Islet of Langerhans (tissue), 1 donor: ENCODE results near the gene IMPA2.

Experiments
- FAIRE-seq: peaks from one replicate; lab custom pipeline; 2011; peaks lifted over from hg19 to GRCh38; lab: Jason Lieb, UNC

The IMPA2 gene

DNA sequence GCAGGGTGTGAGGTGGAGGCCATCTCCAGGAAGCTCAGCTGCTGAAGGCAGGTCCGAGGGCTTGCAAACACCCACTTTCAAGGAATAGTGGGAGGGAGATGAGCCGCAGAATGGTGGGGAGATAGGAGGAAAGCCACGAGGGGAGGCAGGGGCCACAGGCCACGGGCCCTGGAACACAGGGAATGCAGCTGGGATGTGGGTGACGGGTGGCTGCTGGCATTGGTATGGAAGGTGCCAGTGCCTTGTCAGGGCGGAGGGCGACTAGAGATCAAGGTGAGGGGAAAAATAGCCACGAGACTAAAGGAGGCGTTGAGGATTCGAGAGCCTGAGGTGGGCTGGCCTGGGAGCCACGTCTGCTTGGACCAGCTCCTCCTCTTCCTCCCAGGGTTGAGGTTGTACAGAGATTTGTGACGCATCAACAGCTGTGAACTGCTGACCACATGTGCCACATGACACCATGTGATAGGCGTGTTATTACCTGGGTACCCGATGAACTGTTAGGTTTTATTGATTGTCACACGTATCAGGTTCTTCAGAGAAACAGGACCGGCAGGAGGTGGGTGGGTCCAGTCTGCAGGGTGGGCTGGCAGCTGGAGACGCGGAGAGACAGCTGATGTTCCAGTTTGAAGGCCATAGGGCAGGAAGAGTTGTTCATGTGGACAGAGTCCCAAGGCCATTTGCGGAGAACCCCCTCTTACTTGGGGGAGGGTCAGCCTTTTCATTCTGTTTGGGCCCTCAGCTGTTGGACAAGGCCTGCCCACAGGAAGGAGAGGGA, 9.9 kb downstream of the IMPA2 start:
- no peak for FAIRE-seq

DNA sequence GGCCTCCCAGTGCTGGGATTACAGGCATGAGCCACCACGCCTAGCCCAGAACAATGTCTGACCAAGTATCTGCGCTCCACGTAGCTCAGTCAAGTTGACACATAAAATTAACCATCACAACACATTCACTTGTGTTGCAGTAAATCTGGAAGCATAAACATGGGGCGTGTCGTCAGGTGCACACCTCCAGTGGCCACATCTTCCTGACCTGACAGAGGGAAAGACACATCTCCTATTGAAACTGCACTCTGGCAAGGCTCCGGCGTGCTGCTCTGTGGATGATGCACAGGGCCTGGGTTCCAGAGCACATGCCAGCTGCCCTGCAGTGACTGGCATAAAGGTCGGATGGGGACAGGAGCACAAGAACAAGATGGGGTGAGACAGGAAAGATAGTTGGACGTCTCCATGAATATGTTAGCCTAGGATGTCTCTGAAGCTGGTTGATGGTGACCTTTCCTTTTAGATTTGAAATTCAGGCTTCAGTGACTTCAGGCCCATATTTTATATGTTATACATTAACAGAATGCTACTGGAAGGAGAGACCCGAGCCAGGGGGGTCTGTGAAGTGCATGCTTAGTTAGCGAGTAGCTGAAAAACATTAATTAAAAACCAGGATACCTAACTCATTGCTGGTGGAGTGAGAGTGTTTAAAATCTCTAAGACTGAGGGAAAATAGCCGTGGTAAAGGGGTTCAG, 10.9 kb downstream of the IMPA2 start:
- FAIRE-seq: no peak

GRCh38 chr18:11993264-11993916, 12.1 kb downstream of the IMPA2 start:
- no peak for FAIRE-seq

DNA sequence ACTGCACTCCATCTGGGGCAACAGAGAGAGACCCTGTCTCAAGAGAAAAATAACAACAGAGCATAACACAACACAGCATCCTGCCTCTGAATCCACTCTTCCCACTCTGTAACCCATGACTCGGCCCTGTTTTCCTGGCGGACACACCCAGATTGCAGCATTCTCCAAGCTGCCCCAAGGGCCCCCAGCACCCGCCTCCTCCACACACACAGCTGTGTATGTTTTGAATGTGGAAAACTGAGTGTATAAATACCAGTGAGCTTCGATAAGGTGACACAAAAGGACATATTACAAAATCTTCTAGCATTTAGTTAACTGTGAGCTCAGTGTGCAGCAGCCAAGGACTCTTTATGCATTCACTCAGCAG, 13.0 kb downstream of the IMPA2 start:
- FAIRE-seq: no peak

DNA sequence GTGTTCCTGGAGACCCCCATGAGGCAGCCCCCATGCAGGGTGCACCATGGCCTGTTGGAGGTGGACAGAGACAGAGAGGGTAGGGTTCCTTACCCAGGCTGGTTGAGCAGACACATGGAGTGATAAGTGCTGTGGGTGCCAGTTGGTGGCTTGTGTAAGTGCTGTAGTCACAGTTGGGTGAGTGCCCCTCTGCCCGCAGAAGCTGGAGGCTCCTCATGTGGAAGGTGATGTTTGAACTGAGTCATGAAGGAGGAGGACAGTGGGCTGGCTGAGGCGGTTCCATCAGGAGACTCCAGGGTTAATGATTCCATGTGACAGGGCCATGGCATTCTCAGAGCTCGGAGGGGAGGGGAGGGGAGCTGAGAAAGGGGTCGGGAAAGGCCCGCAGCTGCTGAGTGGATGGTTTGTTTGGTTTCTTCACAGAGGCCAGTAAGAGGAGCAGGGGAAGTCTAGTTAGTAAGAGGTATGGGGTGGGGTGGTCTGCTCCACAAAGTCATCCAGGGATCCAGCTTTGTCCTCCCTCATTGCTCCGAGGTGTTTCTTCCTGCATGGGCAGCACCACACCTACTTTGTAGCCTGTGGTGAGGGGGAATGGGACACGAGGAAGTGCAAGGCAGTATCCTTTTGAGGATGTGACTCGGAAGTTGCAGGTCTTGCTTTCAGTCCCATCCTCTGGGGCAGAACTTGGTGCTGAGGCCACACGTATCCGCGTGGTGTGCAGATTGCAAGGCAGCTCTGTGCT, 13.6 kb downstream of the IMPA2 start:
- FAIRE-seq: no peak

DNA sequence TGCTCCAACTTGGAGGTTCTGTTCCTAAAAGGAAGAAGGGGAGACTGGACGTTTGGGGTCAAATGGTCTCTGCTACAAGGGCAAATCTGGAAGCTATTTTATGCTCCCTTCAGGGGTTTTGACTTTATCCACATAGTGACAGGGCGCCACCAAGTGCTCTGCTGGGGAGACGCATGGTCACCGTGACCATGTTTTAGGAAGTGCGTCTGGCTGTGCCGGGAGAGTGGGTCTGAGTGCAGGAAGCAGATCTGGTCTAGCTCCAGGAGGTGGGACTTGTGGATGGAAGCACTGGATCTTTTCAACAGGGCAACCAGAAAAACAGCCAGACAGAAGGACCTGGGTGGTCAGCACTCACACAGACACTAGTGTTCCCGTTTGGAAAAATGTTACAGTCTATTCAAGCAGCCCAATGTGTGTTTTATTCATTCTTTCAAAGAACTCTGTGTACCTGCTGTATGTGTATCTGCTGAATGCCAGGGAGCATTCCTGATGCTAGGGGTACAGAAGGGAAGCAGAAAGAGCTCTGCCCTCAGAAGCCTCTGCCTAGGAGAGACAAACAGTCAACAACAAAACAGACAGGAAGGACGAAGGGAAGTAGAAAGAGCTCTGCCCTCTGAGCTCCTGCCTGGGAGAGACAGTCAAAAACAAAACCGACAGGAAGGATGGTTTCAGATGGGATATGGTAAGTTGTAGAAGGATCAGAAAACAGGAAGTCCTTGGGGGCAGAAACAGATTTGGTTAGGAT, 14.3 kb downstream of the IMPA2 start:
- FAIRE-seq: peak; percentile 61

GRCh38 chr18:11996190-11996754, 15.0 kb downstream of the IMPA2 start:
- no peak for FAIRE-seq

GRCh38 chr18:11996907-11997306, 15.6 kb downstream of the IMPA2 start:
- no peak for FAIRE-seq

- no peak for FAIRE-seq
Measured at GRCh38 chr18:11997466-11997865, 16.2 kb downstream of the IMPA2 start.

GRCh38 chr18:11998193-11998592, 16.9 kb downstream of the IMPA2 start:
- no peak for FAIRE-seq

DNA sequence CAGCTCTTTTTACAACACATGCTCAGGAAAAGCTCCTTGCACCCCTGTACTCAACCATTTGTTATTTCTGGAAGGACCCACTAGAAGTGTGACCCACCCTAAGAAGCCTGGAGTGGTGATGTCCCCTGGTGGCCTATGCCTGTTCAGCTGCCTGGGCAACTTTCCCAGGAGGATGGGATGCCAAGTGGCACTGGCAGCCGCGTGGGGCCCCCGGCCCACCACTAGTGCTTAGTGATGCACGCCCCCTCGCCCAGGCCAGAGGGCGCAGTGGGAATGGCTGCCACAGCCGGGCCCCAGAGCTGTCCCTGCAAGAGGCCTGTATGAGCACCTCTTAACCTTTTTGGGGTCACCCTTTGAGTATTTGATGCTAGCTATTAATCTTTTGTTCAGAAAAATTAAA, 18.1 kb downstream of the IMPA2 start:
- no peak for FAIRE-seq

DNA sequence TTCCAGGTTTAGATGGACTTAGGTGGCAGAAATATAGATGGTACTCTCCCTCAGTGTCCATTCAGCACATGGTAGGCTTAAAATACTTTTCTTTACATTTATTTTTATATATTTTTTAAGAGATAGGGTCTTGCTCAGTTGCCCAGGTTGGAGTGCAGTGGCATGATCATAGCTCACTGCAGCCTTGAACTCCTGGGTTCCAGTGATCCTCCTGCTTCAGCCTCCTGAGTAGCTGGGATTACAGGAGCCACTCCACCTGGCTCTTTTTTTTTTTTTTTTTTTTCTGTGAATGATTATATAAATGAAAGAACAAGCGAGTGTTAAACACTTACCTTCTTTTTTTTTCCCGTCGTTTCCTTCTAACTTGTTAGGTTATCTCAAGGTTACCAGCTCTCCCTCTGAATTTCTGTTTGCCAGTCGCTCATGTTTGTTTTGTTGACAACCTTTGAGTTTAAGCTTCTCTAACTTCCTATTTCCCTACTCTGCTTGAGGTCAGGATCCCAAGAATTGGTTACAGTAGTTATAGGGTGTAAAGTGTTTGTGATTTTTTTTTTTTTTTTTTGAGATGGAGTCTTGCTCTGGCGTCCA, 18.9 kb downstream of the IMPA2 start:
- no peak for FAIRE-seq

DNA sequence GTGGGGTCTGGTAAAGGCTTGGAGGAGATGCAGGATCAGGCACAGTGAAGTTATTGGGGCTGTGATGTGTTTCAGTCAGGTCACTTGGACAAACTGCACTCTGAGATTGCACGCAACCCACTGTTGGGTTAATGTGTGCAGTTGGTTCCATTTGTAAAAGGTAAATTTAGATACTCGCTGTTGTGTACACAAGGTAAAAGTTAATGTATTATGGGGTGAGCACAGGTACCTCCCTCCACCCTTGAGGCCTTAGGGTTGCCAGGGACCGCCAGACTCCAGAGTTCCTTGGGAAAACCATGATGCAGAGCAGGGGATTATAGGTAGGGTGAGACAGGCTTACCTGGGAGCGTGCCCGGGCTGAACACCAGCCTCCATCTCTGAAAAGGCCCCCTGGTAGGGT, 20.1 kb downstream of the IMPA2 start:
- no peak for FAIRE-seq

GRCh38 chr18:12003894-12004293, 22.6 kb downstream of the IMPA2 start:
- no peak for FAIRE-seq

DNA sequence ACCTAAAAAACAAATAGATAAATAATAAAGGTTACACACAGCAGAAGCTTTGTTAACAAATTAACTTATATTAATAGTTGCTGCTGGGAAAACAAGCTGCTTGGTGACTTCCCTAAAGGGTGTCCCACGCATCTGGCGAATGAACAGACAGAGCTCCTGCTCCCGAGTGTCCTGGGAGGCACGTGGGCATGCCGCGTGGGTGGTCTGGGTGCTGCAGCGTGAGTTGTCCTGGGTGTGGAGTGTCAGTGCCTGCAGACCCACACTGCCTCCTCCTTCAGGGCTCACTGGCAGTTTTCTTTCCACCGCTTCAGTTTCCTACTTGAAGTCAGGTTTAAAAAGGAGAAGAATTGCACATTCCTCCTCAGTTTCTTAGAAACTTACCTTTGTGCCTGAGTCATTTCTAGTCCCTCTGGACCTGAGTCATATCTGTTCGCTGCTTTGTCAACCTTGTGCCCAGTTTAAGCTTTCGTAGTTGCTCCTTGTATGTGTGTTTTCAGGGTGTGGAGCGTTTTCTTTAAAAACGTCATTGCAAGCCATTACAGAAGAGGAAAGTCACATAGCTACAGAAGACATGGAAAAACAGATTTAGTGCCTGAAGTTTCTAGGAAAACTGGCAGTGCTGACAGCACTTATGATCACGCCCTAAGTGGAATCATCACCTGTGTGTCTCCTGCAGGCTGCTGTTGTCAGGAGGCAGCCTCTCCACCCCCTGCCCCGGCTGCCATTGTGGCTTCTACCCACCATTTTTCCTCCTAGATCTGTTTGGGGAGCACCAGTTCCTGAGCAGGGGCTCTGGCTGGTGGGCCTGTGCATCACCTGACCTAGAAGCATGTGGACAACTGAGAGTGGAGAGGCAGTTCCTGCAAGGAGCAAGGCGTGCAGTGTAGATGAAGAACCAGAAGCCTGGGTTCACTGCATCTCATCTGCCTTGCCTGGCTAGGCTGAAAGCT, 24.5 kb downstream of the IMPA2 start:
- FAIRE-seq: no peak

DNA sequence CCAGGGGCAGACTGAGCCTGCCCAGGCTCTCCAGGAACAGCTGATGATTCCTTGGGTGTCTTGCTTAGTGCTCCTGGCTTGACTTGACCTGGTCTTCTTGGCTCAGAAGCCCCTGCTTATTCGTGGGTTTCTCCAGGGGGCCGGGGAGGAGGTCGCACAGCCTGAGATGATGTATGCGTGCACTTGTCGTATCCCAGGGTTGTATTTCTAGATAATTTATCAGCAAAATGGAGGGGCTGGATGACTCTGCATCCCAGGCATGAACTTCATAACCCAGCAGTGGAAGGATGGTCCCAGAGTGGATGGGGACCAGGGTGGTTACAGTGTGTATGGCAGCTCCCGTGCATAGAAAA, 25.2 kb downstream of the IMPA2 start:
- FAIRE-seq: no peak

GRCh38 chr18:12007063-12007462, 25.8 kb downstream of the IMPA2 start:
- no peak for FAIRE-seq

DNA sequence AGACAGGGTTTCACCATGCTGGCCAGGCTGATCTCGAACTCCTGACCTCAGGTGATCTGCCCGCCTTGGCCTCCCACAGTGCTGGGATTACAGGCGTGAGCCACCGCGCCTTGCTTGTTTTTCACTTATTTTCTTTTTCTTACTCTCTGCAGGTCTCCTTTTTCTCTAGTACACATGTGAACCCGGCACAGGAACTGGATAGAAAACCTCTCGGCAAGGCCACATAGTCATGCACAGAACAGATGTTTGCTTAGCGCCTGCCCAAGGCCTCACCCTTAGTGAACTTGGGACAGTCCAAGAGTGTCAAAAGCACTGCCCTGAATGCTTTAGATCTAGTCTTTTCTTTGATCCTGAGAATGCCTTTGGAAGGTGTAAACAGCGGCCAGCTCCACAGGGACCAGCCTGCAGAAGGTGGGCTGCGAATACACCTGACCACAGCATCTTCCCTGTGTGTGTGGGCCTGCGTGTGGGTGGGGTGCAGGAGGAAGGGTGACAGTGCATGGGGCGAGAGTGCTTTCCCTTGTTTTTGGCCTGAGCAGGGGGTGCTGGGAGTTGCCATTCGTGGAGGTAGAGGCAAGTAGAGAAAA, 27.0 kb downstream of the IMPA2 start:
- no peak for FAIRE-seq

GRCh38 chr18:12008842-12009580, 27.7 kb downstream of the IMPA2 start:
- no peak for FAIRE-seq
